HG02571 (cell line): ENCODE data around the gene SLC37A1.

Experiments
- ATAC-seq: cut with Tn5 transposase; IDR thresholded peaks from one replicate; pipeline ENCODE4 v1.9.1; 2021; ENCODE audit warnings: mild to moderate bottlenecking, moderate library complexity; ENCODE audit not compliant: unreplicated experiment

SLC37A1 gene

GRCh38 chr21:42591170-42591869 lies 77.7 kb downstream of the SLC37A1 start:
- ATAC-seq = no peak

- ATAC-seq = no peak
These were observed 78.6 kb downstream of the SLC37A1 start for GRCh38 chr21:42592156-42592820.

- ATAC-seq = no peak
These were observed 79.6 kb downstream of the SLC37A1 start for GRCh38 chr21:42593007-42593814.

- no peak for ATAC-seq
These were observed 81.1 kb downstream of the SLC37A1 start for GRCh38 chr21:42594616-42595282.

- no peak for ATAC-seq
These were observed 81.9 kb downstream of the SLC37A1 start for GRCh38 chr21:42595283-42596187.

- ATAC-seq = no peak
These were observed 83.0 kb downstream of the SLC37A1 start for GRCh38 chr21:42596657-42597056.

DNA sequence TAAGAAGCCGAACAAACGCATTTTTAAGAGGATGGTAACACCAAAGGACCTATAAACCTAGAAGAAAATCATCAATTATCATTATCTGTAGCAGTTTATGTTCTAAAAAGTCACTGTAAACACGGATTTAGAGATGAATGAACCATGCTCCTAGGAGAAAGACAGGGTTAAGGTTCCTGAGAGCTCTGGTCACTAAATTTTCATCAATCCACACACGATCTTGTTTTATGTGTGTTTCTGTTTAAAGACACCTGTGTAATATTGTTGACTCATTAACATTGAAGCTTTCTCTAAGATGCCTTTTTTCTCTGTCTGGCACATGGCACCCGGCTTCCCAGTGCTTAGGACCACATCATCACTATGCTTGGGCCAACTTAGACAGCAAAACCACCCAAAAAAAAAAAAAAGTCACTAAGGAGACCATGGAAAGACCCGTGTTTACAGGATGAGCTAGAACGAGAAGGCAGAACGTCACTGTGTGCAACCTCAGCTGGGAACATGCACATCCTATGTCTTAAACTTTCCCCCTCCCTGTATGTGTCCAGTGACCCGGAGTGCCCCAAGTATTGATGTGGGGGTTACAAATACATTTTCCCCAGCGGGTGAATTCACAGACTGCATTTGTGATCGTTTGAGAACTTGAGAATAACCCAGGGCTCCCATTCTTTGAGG lies 84.0 kb downstream of the SLC37A1 start:
- ATAC-seq = no peak

- no peak for ATAC-seq
These were observed 84.6 kb downstream of the SLC37A1 start for GRCh38 chr21:42598159-42598735.

DNA sequence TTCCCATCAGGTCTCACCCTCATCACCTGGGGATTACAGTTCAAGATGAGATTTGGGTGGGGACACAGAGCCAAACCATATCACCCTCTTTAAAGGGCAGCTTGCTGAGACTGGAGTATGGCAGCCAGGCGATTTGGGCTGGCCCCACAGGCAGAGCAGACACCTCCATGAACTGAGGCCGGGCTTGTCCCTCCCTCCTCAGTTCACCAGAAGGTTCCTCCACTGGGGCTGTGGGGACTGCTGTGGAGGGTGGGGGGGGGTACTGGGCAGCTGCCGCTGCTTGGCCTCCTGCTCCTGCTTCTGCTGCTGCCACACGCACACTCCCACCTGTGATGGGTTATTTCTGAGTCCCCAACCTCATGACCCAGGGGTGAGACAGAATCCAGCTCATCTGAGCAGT lies 85.8 kb downstream of the SLC37A1 start:
- ATAC-seq = no peak

GRCh38 chr21:42599962-42600361 lies 86.3 kb downstream of the SLC37A1 start:
- ATAC-seq = no peak

DNA sequence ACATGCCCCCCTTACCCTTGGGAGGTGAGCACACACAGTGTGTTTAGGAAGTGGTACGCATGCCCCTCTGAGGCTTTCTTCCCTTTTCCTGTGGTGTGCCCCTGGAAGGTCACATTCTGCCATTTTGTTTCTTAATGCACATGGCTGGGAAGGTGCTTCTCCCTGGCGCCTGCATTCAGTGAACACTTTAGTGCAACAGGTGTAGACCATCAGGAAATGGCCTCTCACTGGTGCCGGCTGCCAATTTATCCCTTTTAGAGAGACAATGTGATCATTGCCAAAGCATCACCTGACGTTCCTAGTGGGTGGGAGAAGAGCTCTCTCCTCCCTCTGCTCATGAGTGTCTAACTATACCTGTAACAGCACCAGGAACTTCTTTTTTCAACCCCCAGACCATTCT lies 88.0 kb downstream of the SLC37A1 start:
- ATAC-seq = no peak

DNA sequence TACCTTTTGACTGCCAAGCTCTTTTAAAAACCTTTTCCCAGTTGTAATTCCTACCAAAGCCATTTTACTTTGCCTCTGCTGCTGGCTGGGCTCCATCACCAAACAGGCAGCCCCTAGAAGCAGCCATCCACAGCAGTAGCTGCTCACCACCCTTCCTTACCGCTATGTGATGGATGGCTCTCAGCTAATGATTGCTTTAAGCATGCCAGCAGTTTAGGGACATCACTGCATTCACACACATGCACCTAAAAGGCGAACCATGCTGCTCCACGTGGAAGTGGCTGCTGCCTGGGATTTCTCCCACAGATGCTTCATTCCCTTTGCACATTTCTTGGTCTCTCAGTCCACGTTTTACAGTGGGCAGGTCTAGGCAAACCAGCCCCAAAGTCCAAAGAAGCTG lies 93.5 kb downstream of the SLC37A1 start:
- ATAC-seq = no peak

DNA sequence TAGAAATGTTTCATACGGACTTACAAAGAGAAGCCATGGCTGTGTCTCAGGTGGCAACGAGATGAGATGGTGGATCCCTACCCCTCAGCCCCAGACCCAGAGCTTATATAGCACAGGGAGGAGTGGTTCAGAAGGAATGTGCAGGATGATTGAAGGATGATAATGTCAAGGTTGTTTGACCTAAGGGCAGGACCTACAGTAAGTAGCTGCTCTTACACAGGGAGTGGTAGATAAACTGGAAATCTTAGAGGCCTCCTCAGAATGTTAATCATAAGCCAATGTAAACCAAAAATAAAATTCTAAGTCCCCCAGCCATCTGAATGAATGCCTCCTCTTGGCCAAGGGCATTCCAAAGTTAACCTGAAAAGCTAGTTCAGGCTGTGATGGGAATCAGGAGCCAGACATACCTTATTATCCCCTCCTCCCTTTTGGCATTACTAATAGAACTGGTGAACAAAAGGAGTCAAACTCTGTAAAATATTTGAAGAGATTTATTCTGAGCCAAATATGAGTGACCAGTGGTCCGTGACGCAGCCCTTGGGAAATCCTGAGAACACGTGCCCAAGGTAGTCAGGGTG lies 94.0 kb downstream of the SLC37A1 start:
- no peak for ATAC-seq

- ATAC-seq = no peak
These were observed 94.8 kb downstream of the SLC37A1 start for GRCh38 chr21:42608446-42608845.

- no peak for ATAC-seq
These were observed 96.2 kb downstream of the SLC37A1 start for GRCh38 chr21:42609811-42610210.

DNA sequence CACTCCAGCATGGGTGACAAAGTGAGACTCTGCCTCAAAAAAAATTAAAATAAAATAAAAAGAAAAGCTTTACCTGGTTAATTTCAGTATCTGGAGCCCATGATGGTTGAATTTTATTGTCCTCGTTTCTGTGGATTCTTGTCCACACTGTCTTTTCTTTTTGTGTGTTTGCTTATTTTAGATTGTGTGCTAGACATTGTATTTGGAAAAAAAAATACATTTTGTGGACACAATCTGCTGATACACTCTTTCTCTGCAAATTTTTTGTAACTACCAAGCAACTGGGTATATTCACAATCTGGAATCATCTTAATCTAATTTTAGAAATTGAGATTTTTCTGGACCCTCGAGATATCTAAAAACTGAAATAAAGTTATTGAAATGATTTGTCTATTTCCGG lies 98.2 kb downstream of the SLC37A1 start:
- no peak for ATAC-seq

DNA sequence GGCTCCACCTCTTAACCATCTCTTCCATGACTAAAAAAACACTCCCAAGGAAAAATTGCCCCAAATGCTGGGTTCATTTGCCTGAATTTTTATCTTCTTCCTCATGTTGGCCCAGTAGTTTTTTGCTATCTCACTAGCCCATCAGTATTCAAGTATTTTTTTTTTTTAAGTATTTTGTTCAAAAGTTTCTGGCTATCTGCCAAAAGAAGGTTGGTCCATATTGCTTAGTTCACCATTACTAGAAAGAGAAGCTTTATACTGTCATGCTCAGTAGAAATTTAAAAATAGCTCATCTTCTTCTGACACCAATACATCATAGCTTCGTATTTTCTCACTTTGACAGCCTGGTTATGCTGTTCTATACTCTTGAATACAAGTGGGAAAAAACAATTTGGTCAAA lies 98.7 kb downstream of the SLC37A1 start:
- ATAC-seq = no peak

DNA sequence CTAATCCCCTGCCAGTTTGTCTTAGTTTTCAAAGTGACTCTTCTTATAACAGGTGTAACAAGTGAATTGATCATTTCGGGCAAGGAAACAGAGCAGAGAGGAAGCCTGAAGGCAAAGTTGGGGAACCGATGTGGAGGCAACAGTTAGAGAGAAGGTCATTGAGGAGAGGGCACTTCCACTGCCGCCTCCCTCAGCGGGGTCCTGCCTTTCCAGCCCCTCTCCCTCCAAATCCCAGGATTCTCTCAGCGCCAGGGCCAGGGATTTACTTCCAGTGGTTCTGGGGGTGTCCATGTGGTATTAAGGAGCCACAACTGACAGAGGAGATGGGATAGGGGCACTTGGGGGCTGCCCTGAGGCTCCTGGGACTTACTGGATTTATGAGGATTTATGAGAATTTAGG lies 100.1 kb downstream of the SLC37A1 start:
- ATAC-seq = no peak

GRCh38 chr21:42614396-42614795 lies 100.7 kb downstream of the SLC37A1 start:
- no peak for ATAC-seq
